Kasumi-1 (cell line): Measurements from ENCODE around the gene TGIF2.
"Not testable (repeated sequence)": the region's sequence is repeated elsewhere in the genome, so short reads cannot be mapped to it uniquely, and the experiment has no call there.

Experiments
- DNase-seq, 2 experiments: peaks; one replicate each; lab custom pipeline; 2025; lab: John Stamatoyannopoulos, UW

Gene TGIF2

GRCh38 chr20:36547186-36548005 is 26.0 kb upstream of the TGIF2 start:
- no peak for DNase-seq

GRCh38 chr20:36548006-36548315 is 25.4 kb upstream of the TGIF2 start:
- DNase-seq: no peak

- no peak for DNase-seq
Observed at GRCh38 chr20:36548704-36549627, 24.4 kb upstream of the TGIF2 start.

- DNase-seq: no peak
Observed at GRCh38 chr20:36549628-36549941, 23.8 kb upstream of the TGIF2 start.

GRCh38 chr20:36549942-36550789 is 23.2 kb upstream of the TGIF2 start:
- DNase-seq: no peak

- DNase-seq: no peak
Observed at GRCh38 chr20:36550790-36551299, 22.6 kb upstream of the TGIF2 start.

GRCh38 chr20:36555248-36555647 is 18.1 kb upstream of the TGIF2 start:
- DNase-seq: no peak

GRCh38 chr20:36562724-36563123 is 10.7 kb upstream of the TGIF2 start:
- no peak for DNase-seq

GRCh38 chr20:36563374-36563773 is 10.0 kb upstream of the TGIF2 start:
- DNase-seq: no peak

- not testable (repeated sequence) for DNase-seq
Observed at GRCh38 chr20:36564078-36564725, 9.2 kb upstream of the TGIF2 start.

- not testable (repeated sequence) for DNase-seq
Observed at GRCh38 chr20:36564726-36565121, 8.7 kb upstream of the TGIF2 start.

GRCh38 chr20:36565520-36565919 is 7.9 kb upstream of the TGIF2 start:
- DNase-seq: no peak

GRCh38 chr20:36569847-36570429 is 3.5 kb upstream of the TGIF2 start:
- no peak for DNase-seq

GRCh38 chr20:36571564-36572504 is 1.6 kb upstream of the TGIF2 start:
- DNase-seq: peak in 1 of 2 experiments; percentile 17

- DNase-seq: peak; percentile 43 to 45
Observed at GRCh38 chr20:36572701-36573102, 695 bp upstream of the TGIF2 start.

- peak; percentile 63 to 66 for DNase-seq
Observed at GRCh38 chr20:36573798-36574365, 485 bp downstream of the TGIF2 start.

GRCh38 chr20:36574366-36575135 is 1.2 kb downstream of the TGIF2 start:
- peak; percentile 26 to 47 for DNase-seq

GRCh38 chr20:36576081-36576445 is 2.7 kb downstream of the TGIF2 start:
- no peak for DNase-seq
